ENCODE data around the gene PDE6A. TPM values are rescaled to one million over a fixed set of nuclear protein-coding genes. Genes with fewer than 3 reads are reported as not detected.

PDE6A gene
- total and polyA plus RNA-seq, 2 of the 13 experiments (the other 11 are each of a cell fraction or from before 2014, with no cell fraction given): 0.01 TPM; not detected in 1

DNA sequence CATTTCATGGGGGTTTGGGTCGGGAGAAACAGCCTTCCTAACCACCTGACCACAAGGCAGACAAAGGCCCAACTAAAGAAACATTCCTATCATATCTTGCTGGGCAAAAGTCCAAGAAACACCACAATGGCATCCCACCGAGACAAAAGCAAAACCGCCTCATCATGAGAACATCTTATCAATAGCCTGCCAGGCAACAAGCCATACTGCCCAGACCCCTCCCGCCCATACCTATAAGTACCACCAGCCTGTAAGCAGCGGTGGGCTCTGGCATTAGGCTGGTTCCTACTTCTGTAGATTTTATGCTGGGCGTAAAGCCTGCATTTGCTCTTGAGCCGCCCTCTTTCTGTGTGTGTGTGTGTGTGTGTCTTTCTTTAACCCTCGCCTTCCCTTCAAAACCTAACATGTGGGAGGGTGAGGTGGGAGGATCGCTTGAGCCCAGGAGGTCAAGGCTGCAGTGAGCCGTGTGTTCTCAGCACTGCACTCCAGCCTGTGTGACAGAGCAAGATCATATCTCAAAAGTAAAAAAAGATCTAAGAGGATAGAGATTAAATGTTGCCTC is 56.9 kb downstream of the PDE6A start:
- Histone ChIP-seq H3K79me2 (ENCODE audit: insufficient read depth, low read length) (no peaks in the 10 kb centered on the region), H3K27me3 (ENCODE audit: control insufficient read depth in 1 of 2, insufficient read depth in 2 of 2, low read length in 2 of 2) (no peaks in the 10 kb centered on the region), H2AFZ (ENCODE audit: low read length) (no peak overlapping the region), H3K9ac (ENCODE audit: insufficient read depth, low read depth, low read length) (no peak overlapping the region), H3K4me2 (ENCODE audit: low read depth, low read length) (peak overlapping the region; percentile 51), H4K20me1 (ENCODE audit: insufficient read depth, low read length) (no peaks in the 10 kb centered on the region), H3K4me3 (replicated peaks in 1 of 3; ENCODE audit: insufficient read depth in 1 of 3, low read depth in 2 of 3, low read length in 3 of 3) (0 out of 6 replicates have a peak overlapping the region, but pooled peaks of 1 of the 3 experiments have one; percentile 10), H3K27ac (ENCODE audit: extremely low read length, insufficient read depth, low read length) (no peak overlapping the region), H3K4me1 (ENCODE audit: insufficient read depth, low read length) (peaks cover 11% of the 10 kb centered on the region), H3K9me3 (ENCODE audit: low read length) (no peaks in the 10 kb centered on the region), H3K36me3 (replicated peaks in 1 of 2; ENCODE audit: control insufficient read depth in 1 of 2, insufficient read depth in 2 of 2, low read length in 2 of 2) (no peaks in the 10 kb centered on the region)
- FAIRE-seq (peak; percentile 69), ATAC-seq (peak; percentile 53), DNase-seq (ENCODE audit: low spot score) (peak; percentile 67)
- intact Hi-C loops (cut with micrococcal nuclease; ENCODE audit: unreplicated experiment) (no loop called here), in situ Hi-C loops (cut with HindIII; ENCODE audit: extremely low pct_ligation_motif_present, low pct_unique_long_range_greater_than_20kb) (no loop called here)
- no TSS peak for BruUV-seq (replicated peaks)
- whole genome bisulfite sequencing (ENCODE audit: low lambda C conversion rate): 3% methylated on average over 10 of the region's 10 CpGs
- POLR2A ChIA-PET: no interaction called here
- CTCF ChIA-PET (ENCODE audit: low intra/inter-chr PET ratio, low total read pairs): no interaction called here
- TF ChIP-seq, protein P1, sequence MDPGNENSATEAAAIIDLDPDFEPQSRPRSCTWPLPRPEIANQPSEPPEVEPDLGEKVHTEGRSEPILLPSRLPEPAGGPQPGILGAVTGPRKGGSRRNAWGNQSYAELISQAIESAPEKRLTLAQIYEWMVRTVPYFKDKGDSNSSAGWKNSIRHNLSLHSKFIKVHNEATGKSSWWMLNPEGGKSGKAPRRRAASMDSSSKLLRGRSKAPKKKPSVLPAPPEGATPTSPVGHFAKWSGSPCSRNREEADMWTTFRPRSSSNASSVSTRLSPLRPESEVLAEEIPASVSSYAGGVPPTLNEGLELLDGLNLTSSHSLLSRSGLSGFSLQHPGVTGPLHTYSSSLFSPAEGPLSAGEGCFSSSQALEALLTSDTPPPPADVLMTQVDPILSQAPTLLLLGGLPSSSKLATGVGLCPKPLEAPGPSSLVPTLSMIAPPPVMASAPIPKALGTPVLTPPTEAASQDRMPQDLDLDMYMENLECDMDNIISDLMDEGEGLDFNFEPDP (CRISPR knock-in tag; conservative IDR thresholded peaks at IDR 0.05): no peak
- TF ChIP-seq, protein P2, sequence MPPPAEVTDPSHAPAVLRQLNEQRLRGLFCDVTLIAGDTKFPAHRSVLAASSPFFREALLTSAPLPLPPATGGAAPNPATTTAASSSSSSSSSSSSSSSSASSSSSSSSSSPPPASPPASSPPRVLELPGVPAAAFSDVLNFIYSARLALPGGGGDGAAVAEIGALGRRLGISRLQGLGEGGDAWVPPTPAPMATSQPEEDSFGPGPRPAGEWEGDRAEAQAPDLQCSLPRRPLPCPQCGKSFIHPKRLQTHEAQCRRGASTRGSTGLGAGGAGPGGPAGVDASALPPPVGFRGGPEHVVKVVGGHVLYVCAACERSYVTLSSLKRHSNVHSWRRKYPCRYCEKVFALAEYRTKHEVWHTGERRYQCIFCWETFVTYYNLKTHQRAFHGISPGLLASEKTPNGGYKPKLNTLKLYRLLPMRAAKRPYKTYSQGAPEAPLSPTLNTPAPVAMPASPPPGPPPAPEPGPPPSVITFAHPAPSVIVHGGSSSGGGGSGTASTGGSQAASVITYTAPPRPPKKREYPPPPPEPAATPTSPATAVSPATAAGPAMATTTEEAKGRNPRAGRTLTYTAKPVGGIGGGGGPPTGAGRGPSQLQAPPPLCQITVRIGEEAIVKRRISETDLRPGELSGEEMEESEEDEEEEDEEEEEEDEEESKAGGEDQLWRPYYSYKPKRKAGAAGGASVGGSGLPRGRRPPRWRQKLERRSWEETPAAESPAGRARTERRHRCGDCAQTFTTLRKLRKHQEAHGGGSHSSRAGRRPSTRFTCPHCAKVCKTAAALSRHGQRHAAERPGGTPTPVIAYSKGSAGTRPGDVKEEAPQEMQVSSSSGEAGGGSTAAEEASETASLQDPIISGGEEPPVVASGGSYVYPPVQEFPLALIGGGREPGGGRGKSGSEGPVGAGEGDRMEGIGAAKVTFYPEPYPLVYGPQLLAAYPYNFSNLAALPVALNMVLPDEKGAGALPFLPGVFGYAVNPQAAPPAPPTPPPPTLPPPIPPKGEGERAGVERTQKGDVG (CRISPR knock-in tag; IDR thresholded peaks at IDR 0.05; ENCODE audit: borderline replicate concordance): no peak
- TF ChIP-seq GATAD1 (CRISPR knock-in tag; IDR thresholded peaks at IDR 0.05) (no peak), SAP130 (CRISPR knock-in tag; IDR thresholded peaks at IDR 0.05; ENCODE audit: low read depth) (no peak), SOX5 (CRISPR knock-in tag; IDR thresholded peaks at IDR 0.05; ENCODE audit: borderline replicate concordance) (peak; percentile 34; the same call in 1 of the 2 replicates), SP5 (CRISPR knock-in tag; IDR thresholded peaks at IDR 0.05; ENCODE audit: borderline replicate concordance, low read depth) (0 out of 2 replicates have a peak, but pooled peaks have one; percentile 10), TEAD3 (CRISPR knock-in tag; optimal IDR thresholded peaks at IDR 0.05; ENCODE audit: borderline replicate concordance) (peak; percentile 35), KDM2A (CRISPR knock-in tag; IDR thresholded peaks at IDR 0.05; ENCODE audit: borderline replicate concordance, low read depth) (no peak), ZNF710 (CRISPR knock-in tag; IDR thresholded peaks at IDR 0.05; ENCODE audit: borderline replicate concordance) (no peak), NR2F6 (IDR thresholded peaks at IDR 0.05) (no peak; the same call in 1 of the 2 replicates), NR2F6 (CRISPR knock-in tag; IDR thresholded peaks at IDR 0.05) (peak; percentile 56), ELF3 (CRISPR knock-in tag; IDR thresholded peaks at IDR 0.05) (no peak), SOX13 (IDR thresholded peaks at IDR 0.05) (no peak; the same call in 1 of the 2 replicates), SOX13 (CRISPR knock-in tag; conservative IDR thresholded peaks at IDR 0.05 in 1 of 2, IDR thresholded peaks at IDR 0.05 in 1 of 2) (peak in 1 of 2 experiments; percentile 57; a peak in 2 of 4 replicates), ZNF20 (CRISPR knock-in tag; IDR thresholded peaks at IDR 0.05) (no peak), ZNF652 (CRISPR knock-in tag; IDR thresholded peaks at IDR 0.05; ENCODE audit: borderline replicate concordance, low read depth) (peak; percentile 77)
- TF ChIP-seq, protein P3, sequence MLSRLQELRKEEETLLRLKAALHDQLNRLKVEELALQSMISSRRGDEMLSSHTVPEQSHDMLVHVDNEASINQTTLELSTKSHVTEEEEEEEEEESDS (CRISPR knock-in tag; IDR thresholded peaks at IDR 0.05; ENCODE audit: borderline replicate concordance): no peak
